Smooth muscle cell (in vitro differentiated cells): ENCODE results near the gene SAV1. TPM values are rescaled to one million over a fixed set of nuclear protein-coding genes. Genes with fewer than 3 reads are reported as not detected.

Experiments
- DNase-seq: peaks from one replicate; lab custom pipeline; 2025; ENCODE audit not compliant: unreplicated experiment; lab: John Stamatoyannopoulos, UW
- H2AFZ ChIP-seq: fragments of 200-600 bp; sonication (generic); 2 replicates; pipeline ENCODE4 v1.6.0; 2016; ENCODE audit warnings: antibody characterized with exemption, low read depth, mild to moderate bottlenecking
- H3F3A ChIP-seq: fragments of 200-600 bp; sonication (generic); 2 replicates; pipeline ENCODE4 v1.6.0; 2017; ENCODE audit warnings: antibody characterized with exemption, low read depth
- H3K27ac ChIP-seq: fragments of 200-600 bp; sonication (generic); 2 replicates; pipeline ENCODE4 v1.5.1; 2016; ENCODE audit warnings: low read depth, mild to moderate bottlenecking
- H3K27me3 ChIP-seq: fragments of 200-600 bp; sonication (generic); 2 replicates; pipeline ENCODE4 v1.6.1; 2016; ENCODE audit warnings: low read depth, mild to moderate bottlenecking
- H3K36me3 ChIP-seq: fragments of 200-600 bp; sonication (generic); 2 replicates; pipeline ENCODE4 v1.5.1; 2016; ENCODE audit warnings: low read depth
- H3K4me1 ChIP-seq: fragments of 200-600 bp; sonication (generic); 2 replicates; pipeline ENCODE4 v1.5.1; 2016; ENCODE audit warnings: low read depth
- H3K4me2 ChIP-seq: fragments of 200-600 bp; sonication (generic); 2 replicates; pipeline ENCODE4 v1.6.0; 2016; ENCODE audit warnings: mild to moderate bottlenecking
- H3K4me3 ChIP-seq: fragments of 200-600 bp; sonication (generic); 2 replicates; pipeline ENCODE4 v1.5.1; 2016; ENCODE audit warnings: mild to moderate bottlenecking
- H3K79me2 ChIP-seq: fragments of 200-600 bp; sonication (generic); 2 replicates; pipeline ENCODE4 v1.6.0; 2016; ENCODE audit warnings: low read depth, mild to moderate bottlenecking
- H3K9ac ChIP-seq: fragments of 200-600 bp; sonication (generic); 2 replicates; pipeline ENCODE4 v1.6.0; 2016; ENCODE audit warnings: low read depth
- H3K9me3 ChIP-seq: fragments of 200-600 bp; sonication (generic); replicated peaks from 2 replicates; pipeline ENCODE4 v1.5.1; 2016; ENCODE audit warnings: low read depth
- H4K20me1 ChIP-seq: fragments of 200-600 bp; sonication (generic); 2 replicates; pipeline ENCODE4 v1.6.0; 2016; ENCODE audit warnings: low read depth
- CTCF ChIP-seq: fragments of 200-600 bp; sonication (generic); IDR thresholded peaks from 2 replicates; pipeline ENCODE4 v1.5.1; 2017; ENCODE audit warnings: borderline replicate concordance, mild to moderate bottlenecking, antibody characterized with exemption; ENCODE audit not compliant: insufficient read depth, poor library complexity, severe bottlenecking
- WGBS: methylation state at CpG from one replicate; pipeline ENCODE4 v1.1.7; 2016; ENCODE audit warnings: low lambda C conversion rate; 5-methylcytosine and 5-hydroxymethylcytosine counted together
- polyA plus RNA-seq: library from polyadenylated mRNA; unstranded; fragments of >200 nt; fragmentation: Nextera tagmentation; extraction: Ambion mirVana; gene quantifications from 2 replicates; pipeline ENCODE4 v1.2.1, GENCODE V29; 2016
- total RNA-seq: library from RNA; depleted of rRNA; stranded (reverse); fragments of >200 nt; gene quantifications from 2 replicates; pipeline ENCODE4 v1.2.3, GENCODE V29; 2014

Gene SAV1
- total and polyA plus RNA-seq, 2 experiments from 2014 or later: 17.7 to 24.8 TPM

DNA sequence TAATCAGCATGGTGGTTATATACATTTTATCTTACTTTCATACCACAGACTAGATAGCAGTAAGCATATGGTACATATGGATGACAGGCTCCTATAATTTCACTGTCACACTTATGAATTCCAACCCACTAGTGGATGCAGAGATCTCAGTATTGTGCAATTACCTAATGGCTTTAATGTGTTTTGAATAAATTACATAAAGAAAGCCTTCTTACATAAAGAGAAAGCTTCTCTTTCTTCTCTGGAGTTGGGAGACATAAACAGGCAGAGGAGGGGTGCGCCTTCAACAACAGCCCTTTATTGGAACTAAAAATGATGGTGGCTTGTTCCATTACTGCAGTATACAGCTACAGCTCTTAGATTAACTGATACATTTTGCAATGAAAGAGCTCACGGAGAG lies 52.6 kb downstream of the SAV1 start:
- Histone ChIP-seq H3K79me2 (no peaks in the 10 kb centered on the region), H3F3A (no peaks in the 10 kb centered on the region), H3K9ac (no peak overlapping the region), H3K4me3 (no peak overlapping the region), H3K9me3 (no peaks in the 10 kb centered on the region), H3K4me1 (no peaks in the 10 kb centered on the region), H2AFZ (no peak overlapping the region), H3K36me3 (no peaks in the 10 kb centered on the region), H4K20me1 (no peaks in the 10 kb centered on the region), H3K27me3 (no peaks in the 10 kb centered on the region), H3K27ac (no peak overlapping the region), H3K4me2 (no peak overlapping the region)
- no peak for DNase-seq
- no peak for TF ChIP-seq CTCF
- WGBS: 98% methylated on average over 2 of the region's 2 CpGs

DNA sequence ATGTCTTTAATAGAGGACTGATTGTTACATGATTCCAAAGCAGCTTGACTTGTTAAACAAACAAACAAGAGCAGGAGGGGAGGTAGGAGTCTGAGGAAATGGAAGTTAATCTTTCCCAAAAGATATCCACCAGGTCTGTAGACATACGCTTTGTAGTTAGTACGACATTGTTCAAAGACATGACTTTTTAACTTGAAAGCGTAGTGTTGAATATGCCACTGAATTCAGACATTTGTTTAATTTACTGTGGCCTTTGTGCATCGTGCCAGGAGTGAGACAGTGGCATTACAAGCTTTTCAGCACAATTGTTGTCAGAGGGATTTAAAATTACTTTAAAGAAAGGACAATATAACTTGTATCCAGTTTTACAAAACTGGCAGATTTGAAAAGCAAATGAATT lies 53.0 kb downstream of the SAV1 start:
- no peaks in the 10 kb centered on the region for H3K79me2 ChIP-seq

GRCh38 chr14:50612806-50613205 lies 55.3 kb downstream of the SAV1 start:
- Histone ChIP-seq H3K4me1 (no peaks in the 10 kb centered on the region), H3K4me3 (no peak overlapping the region), H3K9ac (no peak overlapping the region), H3K4me2 (no peak overlapping the region), H3K27ac (no peak overlapping the region), H3K79me2 (no peaks in the 10 kb centered on the region), H2AFZ (no peak overlapping the region), H3K36me3 (no peaks in the 10 kb centered on the region), H3K9me3 (no peaks in the 10 kb centered on the region), H4K20me1 (no peaks in the 10 kb centered on the region), H3K27me3 (no peaks in the 10 kb centered on the region), H3F3A (no peaks in the 10 kb centered on the region)
- WGBS: 97% methylated on average over 3 of the region's 3 CpGs
- TF ChIP-seq CTCF: no peak
- no peak for DNase-seq

More for the DNA sequence above, 53.0 kb downstream of the SAV1 start:
- Histone ChIP-seq H3K27ac (no peak overlapping the region), H3K4me3 (no peak overlapping the region), H3F3A (no peaks in the 10 kb centered on the region), H3K9ac (no peak overlapping the region), H3K27me3 (no peaks in the 10 kb centered on the region), H2AFZ (no peak overlapping the region), H3K9me3 (no peaks in the 10 kb centered on the region), H3K36me3 (no peaks in the 10 kb centered on the region), H3K4me1 (no peaks in the 10 kb centered on the region), H4K20me1 (no peaks in the 10 kb centered on the region), H3K4me2 (no peak overlapping the region)
- no peak for TF ChIP-seq CTCF
- no peak for DNase-seq
- 69% methylated on average over 4 of the region's 4 CpGs for WGBS

DNA sequence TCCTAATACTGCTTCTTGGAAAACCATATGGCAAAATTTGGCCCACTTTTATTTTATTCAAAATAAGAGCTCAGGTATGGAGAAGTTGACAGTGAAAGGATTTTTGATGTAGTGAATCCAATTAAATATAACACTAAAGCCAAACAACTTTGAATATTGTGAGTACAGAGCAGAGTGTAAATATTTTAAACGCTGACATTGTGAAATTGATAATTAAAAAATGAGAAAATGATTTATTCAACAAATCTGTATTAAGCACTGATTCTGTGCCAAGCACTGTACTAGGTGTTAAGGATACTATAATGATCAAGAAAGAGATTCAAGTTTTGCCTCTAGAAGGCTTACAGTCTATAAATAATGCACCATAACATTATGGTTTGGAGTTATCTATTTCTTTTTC lies 57.6 kb downstream of the SAV1 start:
- no peak overlapping the region for H3K9ac ChIP-seq
- DNase-seq: no peak
- 95% methylated on average over 1 of the region's 1 CpG for WGBS
- H3K27me3 ChIP-seq: no peaks in the 10 kb centered on the region
- H3F3A ChIP-seq: no peaks in the 10 kb centered on the region
- no peak overlapping the region for H3K4me3 ChIP-seq
- TF ChIP-seq CTCF: no peak
- H4K20me1 ChIP-seq: no peaks in the 10 kb centered on the region
- H3K9me3 ChIP-seq: no peaks in the 10 kb centered on the region
- no peaks in the 10 kb centered on the region for H3K4me1 ChIP-seq
- no peaks in the 10 kb centered on the region for H3K79me2 ChIP-seq
- no peak overlapping the region for H2AFZ ChIP-seq
- no peak overlapping the region for H3K4me2 ChIP-seq
- no peak overlapping the region for H3K27ac ChIP-seq
- no peaks in the 10 kb centered on the region for H3K36me3 ChIP-seq
